Skeletal muscle cell (primary cell): Measurements from ENCODE around the gene HLA-F.

ENCODE experiments used
- DNase-seq: peaks from one replicate; pipeline ENCODE4 v3.0.0-alpha.2; 2010; ENCODE audit warnings: low read depth
- H3K4me3 ChIP-seq: 2 replicates; pipeline ENCODE4 v1.5.1; 2011; ENCODE audit warnings: low read depth, mild to moderate bottlenecking, control low read depth, low read length, moderate library complexity

HLA-F gene

GRCh38 chr6:29757701-29758293, 34.6 kb downstream of the HLA-F start:
- DNase-seq: no peak
- H3K4me3 ChIP-seq: no peak overlapping the region

GRCh38 chr6:29758761-29759160, 35.5 kb downstream of the HLA-F start:
- no peak for DNase-seq
- H3K4me3 ChIP-seq: no peak overlapping the region

GRCh38 chr6:29759457-29759856, 36.2 kb downstream of the HLA-F start:
- H3K4me3 ChIP-seq: no peak overlapping the region
- DNase-seq: no peak

- DNase-seq: no peak
- H3K4me3 ChIP-seq: no peak overlapping the region
Measured at GRCh38 chr6:29760328-29760727, 37.1 kb downstream of the HLA-F start.

- no peak overlapping the region for H3K4me3 ChIP-seq
- DNase-seq: no peak
Measured at GRCh38 chr6:29762051-29762450, 38.8 kb downstream of the HLA-F start.

- no peak overlapping the region for H3K4me3 ChIP-seq
- DNase-seq: no peak
Measured at GRCh38 chr6:29762781-29763214, 39.6 kb downstream of the HLA-F start.

- H3K4me3 ChIP-seq: no peak overlapping the region
- DNase-seq: peak; percentile 57
Measured at GRCh38 chr6:29763491-29764289, 40.5 kb downstream of the HLA-F start.

GRCh38 chr6:29764422-29765196, 41.4 kb downstream of the HLA-F start:
- H3K4me3 ChIP-seq: no peak overlapping the region
- no peak for DNase-seq

- DNase-seq: no peak
- H3K4me3 ChIP-seq: no peak overlapping the region
Measured at GRCh38 chr6:29769336-29769735, 46.1 kb downstream of the HLA-F start.

GRCh38 chr6:29770306-29770705, 47.1 kb downstream of the HLA-F start:
- no peak for DNase-seq
- H3K4me3 ChIP-seq: no peak overlapping the region

GRCh38 chr6:29776684-29777083, 53.5 kb downstream of the HLA-F start:
- no peak for DNase-seq
- no peak overlapping the region for H3K4me3 ChIP-seq
